HG02970 (cell line): ENCODE data around the gene RAB39B.
A peak's percentile ranks its signal among the peaks of the same experiment; 100 is the strongest.

Experiments used
- ATAC-seq: cut with Tn5 transposase; IDR thresholded peaks from one replicate; pipeline ENCODE4 v1.9.1; 2021; ENCODE audit warnings: mild to moderate bottlenecking, moderate library complexity, moderate number of reproducible peaks; ENCODE audit not compliant: unreplicated experiment, low FRiP score

RAB39B gene

GRCh38 chrX:155216179-155216939 lies 47.9 kb downstream of the RAB39B start, which contains the start of gene VBP1:
Gene VBP1, plus strand, starts transcription at chrX:155216460. Its CDS starts 23 bp downstream, at chrX:155216483.
- peak; percentile 98 for ATAC-seq

GRCh38 chrX:155215443-155216178 lies 48.7 kb downstream of the RAB39B start:
- peak; percentile 27 for ATAC-seq

GRCh38 chrX:155213731-155214130 lies 50.6 kb downstream of the RAB39B start:
- no peak for ATAC-seq

- no peak for ATAC-seq
Measured at GRCh38 chrX:155211208-155211607, 53.1 kb downstream of the RAB39B start.
